ENCODE data around the gene RARG.

Gene RARG

DNA sequence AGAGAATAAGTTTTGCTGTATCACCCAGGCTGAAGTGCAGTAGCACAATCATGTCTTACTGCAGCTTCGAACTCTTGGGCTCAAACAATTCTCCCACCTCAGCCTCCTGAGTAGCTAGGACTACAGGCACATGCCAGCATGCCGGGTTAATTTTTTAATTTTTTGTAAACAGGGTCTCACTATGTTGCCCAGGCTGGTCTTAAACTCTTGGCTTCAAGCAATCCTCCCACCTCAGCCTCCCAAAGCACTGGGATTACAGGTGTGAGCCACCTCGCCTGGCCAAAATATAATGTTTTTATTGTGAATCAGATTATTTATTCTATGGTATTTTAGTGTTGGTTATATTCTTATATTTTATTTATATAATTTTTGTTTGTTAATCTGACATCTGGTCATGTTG is 55.3 kb downstream of the RARG start:
- Histone ChIP-seq H3K27ac (no peak overlapping the region), H3K4me3 (IDR thresholded peaks at IDR 0.05; ENCODE audit: insufficient read depth, low read depth, low read length) (no peak overlapping the region), H3K9ac (no peak overlapping the region), H3K4me1 (ENCODE audit: low read depth, poor library complexity, severe bottlenecking) (peaks cover 50% of the 10 kb centered on the region), H3K27me3 (ENCODE audit: insufficient read depth, low read depth) (no peaks in the 10 kb centered on the region), H2AFZ (ENCODE audit: low read depth) (no peak overlapping the region), H3K4me2 (no peak overlapping the region), H3K79me2 (ENCODE audit: insufficient read depth, low read depth) (peaks cover 12% of the 10 kb centered on the region), H4K20me1 (ENCODE audit: insufficient read depth) (no peaks in the 10 kb centered on the region), H3K36me3 (ENCODE audit: insufficient read depth) (no peaks in the 10 kb centered on the region)
- TF ChIP-seq, protein P1, sequence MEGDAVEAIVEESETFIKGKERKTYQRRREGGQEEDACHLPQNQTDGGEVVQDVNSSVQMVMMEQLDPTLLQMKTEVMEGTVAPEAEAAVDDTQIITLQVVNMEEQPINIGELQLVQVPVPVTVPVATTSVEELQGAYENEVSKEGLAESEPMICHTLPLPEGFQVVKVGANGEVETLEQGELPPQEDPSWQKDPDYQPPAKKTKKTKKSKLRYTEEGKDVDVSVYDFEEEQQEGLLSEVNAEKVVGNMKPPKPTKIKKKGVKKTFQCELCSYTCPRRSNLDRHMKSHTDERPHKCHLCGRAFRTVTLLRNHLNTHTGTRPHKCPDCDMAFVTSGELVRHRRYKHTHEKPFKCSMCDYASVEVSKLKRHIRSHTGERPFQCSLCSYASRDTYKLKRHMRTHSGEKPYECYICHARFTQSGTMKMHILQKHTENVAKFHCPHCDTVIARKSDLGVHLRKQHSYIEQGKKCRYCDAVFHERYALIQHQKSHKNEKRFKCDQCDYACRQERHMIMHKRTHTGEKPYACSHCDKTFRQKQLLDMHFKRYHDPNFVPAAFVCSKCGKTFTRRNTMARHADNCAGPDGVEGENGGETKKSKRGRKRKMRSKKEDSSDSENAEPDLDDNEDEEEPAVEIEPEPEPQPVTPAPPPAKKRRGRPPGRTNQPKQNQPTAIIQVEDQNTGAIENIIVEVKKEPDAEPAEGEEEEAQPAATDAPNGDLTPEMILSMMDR (conservative IDR thresholded peaks at IDR 0.05; ENCODE audit: low read depth, low read length), result no peak

DNA sequence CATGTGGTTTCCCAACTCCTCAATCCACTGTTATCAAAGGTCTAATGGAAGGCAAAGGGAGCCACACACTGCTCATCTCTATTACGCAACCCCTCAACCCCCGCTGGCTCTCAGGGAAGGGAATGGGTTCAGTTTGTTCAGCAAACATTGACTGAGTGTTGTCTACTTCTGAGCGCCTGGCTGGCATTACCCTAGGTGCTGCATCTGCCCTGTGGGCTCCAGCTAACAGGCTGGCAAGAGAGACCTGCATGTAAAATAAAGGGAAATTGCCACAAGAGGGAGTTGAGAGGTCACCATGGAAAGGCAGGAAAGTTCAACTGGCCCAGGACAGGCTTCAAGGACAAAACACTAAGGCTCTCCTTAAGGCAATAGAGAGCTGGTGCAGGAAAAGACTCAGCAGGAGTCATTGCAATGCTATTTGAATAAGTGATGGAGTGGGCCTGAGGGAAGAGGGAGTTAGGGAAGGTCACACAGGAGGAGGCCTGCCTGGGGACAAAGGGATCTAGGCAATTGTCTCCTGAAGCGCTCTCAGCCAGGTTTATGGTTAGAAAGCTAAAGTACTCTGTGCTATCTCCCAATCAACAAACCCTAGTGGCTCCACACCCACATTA is 57.0 kb downstream of the RARG start:
- H3K4me2 ChIP-seq, result no peak overlapping the region
- H3K27me3 ChIP-seq (ENCODE audit: insufficient read depth, low read depth), result no peaks in the 10 kb centered on the region
- TF ChIP-seq, protein P1 (conservative IDR thresholded peaks at IDR 0.05; ENCODE audit: low read depth, low read length), result peak; percentile 81
- no peaks in the 10 kb centered on the region for H3K36me3 ChIP-seq (ENCODE audit: insufficient read depth)
- H3K4me1 ChIP-seq (ENCODE audit: low read depth, poor library complexity, severe bottlenecking), result peaks cover 46% of the 10 kb centered on the region
- H2AFZ ChIP-seq (ENCODE audit: low read depth), result no peak overlapping the region
- no peaks in the 10 kb centered on the region for H4K20me1 ChIP-seq (ENCODE audit: insufficient read depth)
- no peak overlapping the region; the same call in 1 of the 2 replicates for H3K27ac ChIP-seq
- H3K9ac ChIP-seq, result no peak overlapping the region
- no peak overlapping the region for H3K4me3 ChIP-seq (IDR thresholded peaks at IDR 0.05; ENCODE audit: insufficient read depth, low read depth, low read length)
- H3K79me2 ChIP-seq (ENCODE audit: insufficient read depth, low read depth), result peaks cover 6% of the 10 kb centered on the region; the same call in 1 of the 2 replicates

DNA sequence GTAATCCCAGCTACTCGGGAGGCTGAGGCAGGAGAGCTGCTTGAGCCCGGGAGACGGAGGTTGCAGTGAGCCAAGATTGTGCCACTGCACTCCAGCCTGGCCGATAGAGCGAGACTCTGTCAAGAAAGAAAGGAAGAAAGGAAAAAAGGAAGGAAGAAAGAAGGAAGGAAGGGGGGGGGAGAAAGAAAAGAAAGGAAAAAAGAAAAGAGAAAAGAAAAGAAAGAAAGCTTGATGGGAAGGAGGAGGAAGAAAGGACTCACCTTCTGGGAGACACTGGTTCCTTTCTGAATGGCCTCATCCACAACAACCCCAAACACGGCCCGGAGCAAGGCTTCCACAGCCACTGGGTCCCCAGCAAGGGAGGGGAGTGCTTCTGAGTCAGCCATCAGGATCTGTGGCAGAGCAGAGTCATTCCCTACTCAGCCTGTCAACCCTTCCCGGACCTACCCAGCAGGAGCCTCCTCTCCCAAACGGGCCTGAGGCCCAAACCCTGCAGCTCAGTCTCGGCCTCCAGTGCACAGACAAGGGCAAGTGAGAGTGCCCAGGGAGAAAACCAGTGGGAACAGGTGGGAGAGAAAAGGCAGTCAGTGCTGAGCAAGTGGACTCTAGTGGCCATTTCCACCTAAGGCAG is 58.8 kb downstream of the RARG start:
- Histone ChIP-seq H3K4me1 (ENCODE audit: low read depth, poor library complexity, severe bottlenecking) (peaks cover 30% of the 10 kb centered on the region), H3K27me3 (ENCODE audit: insufficient read depth, low read depth) (no peaks in the 10 kb centered on the region), H2AFZ (ENCODE audit: low read depth) (no peak overlapping the region)

DNA sequence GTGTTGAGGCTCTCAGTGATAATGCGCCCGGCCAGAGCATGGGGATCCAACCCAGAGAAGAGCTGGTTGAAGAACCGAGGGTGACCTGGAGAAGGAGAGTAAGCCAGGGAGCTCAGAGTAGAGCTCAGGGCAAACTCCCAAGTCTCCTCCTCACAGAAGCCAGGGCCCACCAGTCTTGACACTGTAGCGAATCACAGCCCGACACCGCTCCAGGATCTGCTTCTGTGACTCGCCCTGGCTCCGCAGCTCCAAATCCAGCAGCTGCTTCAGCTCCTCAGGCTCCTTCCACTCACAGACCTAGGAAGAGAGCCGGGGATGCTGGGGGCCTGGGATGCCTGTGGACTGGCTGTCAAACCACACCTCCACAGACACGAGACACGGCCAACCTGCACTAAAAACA is 59.7 kb downstream of the RARG start:
- Histone ChIP-seq H3K27me3 (ENCODE audit: insufficient read depth, low read depth) (no peaks in the 10 kb centered on the region), H3K9ac (no peak overlapping the region), H3K36me3 (ENCODE audit: insufficient read depth) (no peaks in the 10 kb centered on the region), H3K27ac (no peak overlapping the region), H3K4me1 (ENCODE audit: low read depth, poor library complexity, severe bottlenecking) (peaks cover 26% of the 10 kb centered on the region), H2AFZ (ENCODE audit: low read depth) (no peak overlapping the region), H3K79me2 (ENCODE audit: insufficient read depth, low read depth) (no peaks in the 10 kb centered on the region), H3K4me2 (no peak overlapping the region), H3K4me3 (IDR thresholded peaks at IDR 0.05; ENCODE audit: insufficient read depth, low read depth, low read length) (no peak overlapping the region), H4K20me1 (ENCODE audit: insufficient read depth) (no peaks in the 10 kb centered on the region)
- TF ChIP-seq, protein P1 (conservative IDR thresholded peaks at IDR 0.05; ENCODE audit: low read depth, low read length), result no peak

More for the DNA sequence above, 58.8 kb downstream of the RARG start:
- no peaks in the 10 kb centered on the region for H4K20me1 ChIP-seq (ENCODE audit: insufficient read depth)
- no peaks in the 10 kb centered on the region for H3K36me3 ChIP-seq (ENCODE audit: insufficient read depth)
- H3K9ac ChIP-seq, result no peak overlapping the region
- TF ChIP-seq, protein P1 (conservative IDR thresholded peaks at IDR 0.05; ENCODE audit: low read depth, low read length), result no peak
- no peak overlapping the region for H3K4me3 ChIP-seq (IDR thresholded peaks at IDR 0.05; ENCODE audit: insufficient read depth, low read depth, low read length)
- H3K4me2 ChIP-seq, result no peak overlapping the region
- H3K27ac ChIP-seq, result no peak overlapping the region
- peaks cover 3% of the 10 kb centered on the region; the same call in 1 of the 2 replicates for H3K79me2 ChIP-seq (ENCODE audit: insufficient read depth, low read depth)
